OCI-LY7 (cell line): ENCODE results near the gene PPFIBP1. TPM values are rescaled to one million over a fixed set of nuclear protein-coding genes. Genes with fewer than 3 reads are reported as not detected.
"Not testable (repeated sequence)": the region's sequence is repeated elsewhere in the genome, so short reads cannot be mapped to it uniquely, and the experiment has no call there.

Source experiments
- BruUV-seq: library from RNA; stranded (reverse); fragments of 400-500 nt; replicated peaks from 2 replicates; lab custom pipeline; 2021; lab: Mats Ljungman, UMichigan
- CTCF ChIA-PET: fragments of 300-600 bp; sonication (Branson Sonifier 250); formaldehyde crosslinking; loops from one replicate; lab custom pipeline; 2022; ENCODE audit warnings: antibody characterized with exemption; ENCODE audit not compliant: unreplicated experiment; lab: Charles Lee
- POLR2A ChIA-PET: fragments of 300-600 bp; sonication (Branson Sonifier 250); formaldehyde crosslinking; loops from one replicate; lab custom pipeline; 2022; ENCODE audit warnings: antibody characterized with exemption; lab: Charles Lee
- DNase-seq: peaks from one replicate; pipeline ENCODE4 v3.0.0-alpha.2; 2015; ENCODE audit warnings: low spot score
- H2AFZ ChIP-seq: fragments of 200-600 bp; sonication (generic), shearing (Covaris generic); 2 replicates; pipeline ENCODE4 v1.6.1; 2014; ENCODE audit warnings: mild to moderate bottlenecking, antibody characterized with exemption, low read length, moderate library complexity
- H3K27ac ChIP-seq: fragments of 200-600 bp; sonication (generic); 2 replicates; pipeline ENCODE4 v1.5.1; 2014; ENCODE audit warnings: mixed run types, low read depth, mild to moderate bottlenecking, moderate library complexity, low read length, inconsistent platforms; ENCODE audit not compliant: poor library complexity, severe bottlenecking
- H3K36me3 ChIP-seq: fragments of 200-600 bp; sonication (generic); 2 replicates; pipeline ENCODE4 v1.6.1; 2014; ENCODE audit warnings: mild to moderate bottlenecking, antibody characterized with exemption, low read length, moderate library complexity, mixed read lengths; ENCODE audit not compliant: insufficient read depth
- H3K4me1 ChIP-seq: fragments of 200-600 bp; sonication (generic); 2 replicates; pipeline ENCODE4 v1.5.1; 2014; ENCODE audit warnings: mild to moderate bottlenecking, low read length; ENCODE audit not compliant: insufficient read depth, poor library complexity, severe bottlenecking
- H3K4me2 ChIP-seq: fragments of 200-600 bp; sonication (generic); 2 replicates; pipeline ENCODE4 v1.6.1; 2014; ENCODE audit warnings: mild to moderate bottlenecking, low read length
- H3K4me3 ChIP-seq: fragments of 200-600 bp; sonication (generic); 2 replicates; pipeline ENCODE4 v1.5.1; 2014; ENCODE audit warnings: mild to moderate bottlenecking, low read depth, low read length; ENCODE audit not compliant: poor library complexity, severe bottlenecking
- H3K79me2 ChIP-seq: fragments of 200-600 bp; sonication (generic); 2 replicates; pipeline ENCODE4 v1.6.1; 2016; ENCODE audit warnings: low read depth, mild to moderate bottlenecking, low read length, moderate library complexity, mixed read lengths; ENCODE audit not compliant: insufficient read depth
- H3K9me2 ChIP-seq: fragments of 200-600 bp; sonication (generic); 2 replicates; pipeline ENCODE4 v1.6.1; 2016; ENCODE audit warnings: mild to moderate bottlenecking, low read length, mixed read lengths; ENCODE audit not compliant: insufficient read depth
- H3K9me3 ChIP-seq: fragments of 200-600 bp; sonication (generic); 2 replicates; pipeline ENCODE4 v1.6.1; 2014; ENCODE audit warnings: mild to moderate bottlenecking, mixed run types, low read length, mixed read lengths
- H4K20me1 ChIP-seq: fragments of 200-600 bp; sonication (generic); 2 replicates; pipeline ENCODE4 v1.6.1; 2014; ENCODE audit warnings: mild to moderate bottlenecking, antibody characterized with exemption, low read length, moderate library complexity, mixed read lengths; ENCODE audit not compliant: insufficient read depth
- EZH2phosphoT487 ChIP-seq: fragments of 200-600 bp; sonication (generic); IDR thresholded peaks from 2 replicates; pipeline ENCODE4 v1.6.1; 2018; ENCODE audit warnings: low read depth, borderline replicate concordance, mild to moderate bottlenecking, mixed run types, antibody characterized with exemption, low read length, moderate library complexity, mixed read lengths
- intact Hi-C: fragments of 100-400 bp; cut with micrococcal nuclease; formaldehyde crosslinking; loops from one replicate; pipeline ENCODE4 v1.10.0; 2022; ENCODE audit not compliant: unreplicated experiment
- total RNA-seq, 2 experiments: library from RNA; depleted of rRNA in 1 of 2; stranded (reverse); fragments of >200 nt in 1 of 2; shearing (Covaris generic) in 1 of 2; gene quantifications; 2 replicates each; pipeline ENCODE4 v1.2.3, GENCODE V29; 2014 to 2022
- TF ChIP-seq, protein P1 (sequence below): fragments of 200-600 bp; sonication (generic); conservative IDR thresholded peaks from 2 replicates; pipeline ENCODE4 v1.5.1; 2014; ENCODE audit warnings: mild to moderate bottlenecking, antibody characterized with exemption, low read length, moderate library complexity, mixed read lengths

Gene PPFIBP1
- total RNA-seq, 2 experiments from 2014 or later = 7.3 to 14.6 TPM

DNA sequence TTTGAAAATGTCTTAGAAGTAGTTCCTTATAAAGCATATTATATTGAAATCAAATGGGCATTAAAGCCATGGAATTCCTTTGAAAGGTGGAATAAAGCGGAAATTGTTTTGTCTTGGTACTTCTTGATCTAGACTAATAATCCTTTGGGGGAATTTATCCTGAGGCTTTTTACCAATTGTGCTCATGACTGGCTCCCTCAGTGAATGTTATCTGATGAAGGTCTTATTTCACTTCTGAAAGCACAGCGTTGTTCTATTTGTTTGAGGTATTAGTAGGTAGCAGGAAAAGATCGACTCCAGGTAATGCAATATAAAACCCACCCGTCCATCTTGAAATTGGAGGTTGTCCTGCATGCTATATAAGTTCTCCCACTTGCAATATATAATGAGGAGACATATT is 64.8 kb downstream of the PPFIBP1 start:
- intact Hi-C loops = no loop called here
- H3K36me3 ChIP-seq = no peaks in the 10 kb centered on the region
- no peak overlapping the region for H3K27ac ChIP-seq
- H3K9me3 ChIP-seq = no peaks in the 10 kb centered on the region
- H3K9me2 ChIP-seq = no peaks in the 10 kb centered on the region
- POLR2A ChIA-PET = interaction anchor here (0.6 kb wide), 1 partner anchor 33 kb away, joined by 3 read pairs; no protein-coding TSS in a partner anchor
- no peaks in the 10 kb centered on the region for H3K79me2 ChIP-seq
- no peaks in the 10 kb centered on the region for H4K20me1 ChIP-seq
- H3K4me3 ChIP-seq = no peak overlapping the region
- no peak overlapping the region for H3K4me2 ChIP-seq
- no peaks in the 10 kb centered on the region for H3K4me1 ChIP-seq
- BruUV-seq = no TSS peak
- CTCF ChIA-PET = no interaction called here
- DNase-seq = no peak
- no peak for TF ChIP-seq EZH2phosphoT487
- TF ChIP-seq, protein P1, sequence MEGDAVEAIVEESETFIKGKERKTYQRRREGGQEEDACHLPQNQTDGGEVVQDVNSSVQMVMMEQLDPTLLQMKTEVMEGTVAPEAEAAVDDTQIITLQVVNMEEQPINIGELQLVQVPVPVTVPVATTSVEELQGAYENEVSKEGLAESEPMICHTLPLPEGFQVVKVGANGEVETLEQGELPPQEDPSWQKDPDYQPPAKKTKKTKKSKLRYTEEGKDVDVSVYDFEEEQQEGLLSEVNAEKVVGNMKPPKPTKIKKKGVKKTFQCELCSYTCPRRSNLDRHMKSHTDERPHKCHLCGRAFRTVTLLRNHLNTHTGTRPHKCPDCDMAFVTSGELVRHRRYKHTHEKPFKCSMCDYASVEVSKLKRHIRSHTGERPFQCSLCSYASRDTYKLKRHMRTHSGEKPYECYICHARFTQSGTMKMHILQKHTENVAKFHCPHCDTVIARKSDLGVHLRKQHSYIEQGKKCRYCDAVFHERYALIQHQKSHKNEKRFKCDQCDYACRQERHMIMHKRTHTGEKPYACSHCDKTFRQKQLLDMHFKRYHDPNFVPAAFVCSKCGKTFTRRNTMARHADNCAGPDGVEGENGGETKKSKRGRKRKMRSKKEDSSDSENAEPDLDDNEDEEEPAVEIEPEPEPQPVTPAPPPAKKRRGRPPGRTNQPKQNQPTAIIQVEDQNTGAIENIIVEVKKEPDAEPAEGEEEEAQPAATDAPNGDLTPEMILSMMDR = no peak
- no peak overlapping the region for H2AFZ ChIP-seq

DNA sequence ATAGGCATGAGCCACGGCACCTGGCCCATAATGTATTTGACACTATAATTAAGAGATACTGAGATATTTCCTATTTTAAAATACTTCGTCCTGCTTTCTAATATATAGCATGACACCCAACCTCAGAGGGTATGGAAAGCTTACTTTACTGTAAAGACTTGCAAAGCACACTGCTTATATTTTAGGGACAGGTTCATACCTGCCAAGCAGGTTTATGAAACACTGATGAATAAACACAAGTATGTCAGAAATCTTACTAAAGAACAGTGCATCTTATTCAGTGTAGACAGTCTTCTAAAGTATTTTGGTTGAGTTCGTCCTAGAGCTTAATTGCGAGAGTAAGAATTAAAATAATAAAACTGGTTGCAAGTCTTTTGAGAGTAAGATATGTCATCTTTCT is 65.4 kb downstream of the PPFIBP1 start:
- Histone ChIP-seq H3K27ac (no peak overlapping the region), H3K79me2 (no peaks in the 10 kb centered on the region), H3K9me3 (no peaks in the 10 kb centered on the region), H3K9me2 (no peaks in the 10 kb centered on the region), H4K20me1 (no peaks in the 10 kb centered on the region), H3K4me3 (no peak overlapping the region), H3K36me3 (no peaks in the 10 kb centered on the region), H3K4me2 (no peak overlapping the region), H2AFZ (no peak overlapping the region), H3K4me1 (no peaks in the 10 kb centered on the region)
- ChIA-PET CTCF (no interaction called here), POLR2A (no interaction called here)
- intact Hi-C loops = no loop called here
- no peak for DNase-seq
- BruUV-seq = no TSS peak
- no peak for TF ChIP-seq EZH2phosphoT487
- TF ChIP-seq, protein P1 = no peak

DNA sequence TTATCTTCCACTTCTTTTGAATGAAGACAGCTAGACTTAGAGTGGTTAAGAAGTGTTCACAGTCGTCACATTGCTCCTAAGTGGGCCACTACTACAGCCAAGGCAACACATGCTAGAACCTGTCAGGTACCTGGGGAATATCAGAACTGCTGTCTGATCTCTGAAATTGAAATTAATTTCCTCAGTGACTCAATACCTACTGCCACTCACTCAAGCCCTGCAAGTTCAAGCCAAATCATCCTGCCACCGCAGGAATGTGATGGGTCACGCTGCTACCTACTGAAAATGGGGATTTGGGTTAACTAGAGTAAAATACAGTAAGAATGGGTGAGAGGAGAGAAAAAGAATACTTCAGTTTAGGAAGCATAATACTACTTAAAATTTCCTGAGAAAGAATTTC is 67.7 kb downstream of the PPFIBP1 start:
- POLR2A ChIA-PET, H3K4me3 ChIP-seq, intact Hi-C loops, H3K27ac ChIP-seq, CTCF ChIA-PET, H2AFZ ChIP-seq, BruUV-seq, H3K79me2 ChIP-seq, H3K9me3 ChIP-seq, H3K4me1 ChIP-seq, DNase-seq, H3K4me2 ChIP-seq, H3K36me3 ChIP-seq, H3K9me2 ChIP-seq, H4K20me1 ChIP-seq: not testable (repeated sequence)
